ENCODE results near the gene HOXA10.

DNA sequence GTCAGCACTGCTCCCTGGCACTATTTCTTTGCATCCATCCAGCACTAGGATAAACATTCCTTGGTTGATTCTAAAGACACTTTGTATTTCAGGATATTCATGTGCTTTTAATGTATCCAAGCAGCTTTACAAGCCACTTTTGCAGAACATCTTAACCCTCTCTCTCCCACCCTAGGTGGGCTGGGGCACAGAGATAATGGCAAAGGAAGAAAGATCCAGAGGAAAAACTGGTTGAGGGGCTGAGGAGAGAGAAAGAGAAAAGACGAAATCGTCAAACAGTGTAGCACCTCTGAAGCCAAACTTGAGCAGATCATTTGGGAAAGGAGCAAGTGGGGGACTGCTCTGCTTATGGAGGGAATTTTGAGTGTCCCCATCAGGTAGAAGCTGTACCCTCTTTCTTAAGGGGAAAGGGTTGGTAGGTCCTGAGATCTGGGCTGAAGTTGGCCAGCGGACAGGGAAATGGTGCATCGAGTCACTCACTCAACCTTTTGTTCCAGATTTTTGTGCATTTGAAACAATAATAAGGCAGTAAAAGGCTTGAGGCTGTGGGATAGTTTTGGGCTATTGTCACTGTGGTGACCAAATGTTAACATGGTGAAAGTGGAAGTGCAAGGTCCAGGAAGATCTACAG, 30.0 kb upstream of the HOXA10 start:
- TF ChIP-seq, protein P1, sequence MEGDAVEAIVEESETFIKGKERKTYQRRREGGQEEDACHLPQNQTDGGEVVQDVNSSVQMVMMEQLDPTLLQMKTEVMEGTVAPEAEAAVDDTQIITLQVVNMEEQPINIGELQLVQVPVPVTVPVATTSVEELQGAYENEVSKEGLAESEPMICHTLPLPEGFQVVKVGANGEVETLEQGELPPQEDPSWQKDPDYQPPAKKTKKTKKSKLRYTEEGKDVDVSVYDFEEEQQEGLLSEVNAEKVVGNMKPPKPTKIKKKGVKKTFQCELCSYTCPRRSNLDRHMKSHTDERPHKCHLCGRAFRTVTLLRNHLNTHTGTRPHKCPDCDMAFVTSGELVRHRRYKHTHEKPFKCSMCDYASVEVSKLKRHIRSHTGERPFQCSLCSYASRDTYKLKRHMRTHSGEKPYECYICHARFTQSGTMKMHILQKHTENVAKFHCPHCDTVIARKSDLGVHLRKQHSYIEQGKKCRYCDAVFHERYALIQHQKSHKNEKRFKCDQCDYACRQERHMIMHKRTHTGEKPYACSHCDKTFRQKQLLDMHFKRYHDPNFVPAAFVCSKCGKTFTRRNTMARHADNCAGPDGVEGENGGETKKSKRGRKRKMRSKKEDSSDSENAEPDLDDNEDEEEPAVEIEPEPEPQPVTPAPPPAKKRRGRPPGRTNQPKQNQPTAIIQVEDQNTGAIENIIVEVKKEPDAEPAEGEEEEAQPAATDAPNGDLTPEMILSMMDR (IDR thresholded peaks at IDR 0.05; ENCODE audit: borderline replicate concordance, extremely low read depth, low read length, poor library complexity, severe bottlenecking), result no peak
- TF ChIP-seq EZH2 (IDR thresholded peaks at IDR 0.05; ENCODE audit: borderline replicate concordance, low read depth, low read length, severe bottlenecking), result no peak
